Right lobe of liver (tissue), 6 donors: ENCODE data around the gene UCN2. TPM values are rescaled to one million over a fixed set of nuclear protein-coding genes. Genes with fewer than 3 reads are reported as not detected.
"Not testable (repeated sequence)": the region's sequence is repeated elsewhere in the genome, so short reads cannot be mapped to it uniquely, and the experiment has no call there.

Experiments
- ATAC-seq, 4 donors: fragments of 200-7000 bp; cut with Tn5 transposase; one replicate each; pipeline ENCODE4 v1.9.1; 2020; ENCODE audit warnings: mild to moderate bottlenecking in 4 of 4, moderate library complexity in 4 of 4
- DNase-seq, 3 donors: peaks; one replicate each; pipeline ENCODE4 v3.0.0-alpha.2; 2020
- H3K27ac ChIP-seq, 3 donors: fragments of 200-600 bp; one replicate each; pipeline ENCODE4 v1.8.0; 2022
- H3K27me3 ChIP-seq, 2 donors: fragments of 200-600 bp; one replicate each; pipeline ENCODE4 v1.8.0; 2022
- H3K36me3 ChIP-seq, 4 donors: fragments of 200-600 bp; sonication (generic) in 1 of 4; one replicate each; pipeline versions ENCODE4 v1.5.1 to v1.8.0; 2017 to 2022; ENCODE audit warnings: control low read depth in 1 of 4
- H3K4me1 ChIP-seq, 4 donors: fragments of 200-600 bp; sonication (generic) in 1 of 4; one replicate each; pipeline versions ENCODE4 v1.5.1 to v1.8.0; 2017 to 2022; ENCODE audit warnings: control low read depth in 1 of 4
- H3K4me3 ChIP-seq, 3 donors: fragments of 200-600 bp; one replicate each; pipeline ENCODE4 v1.8.0; 2022
- H3K9me3 ChIP-seq, 4 donors: fragments of 200-600 bp; sonication (generic) in 1 of 4; one replicate each; pipeline versions ENCODE4 v1.5.1 to v1.8.0; 2017 to 2022; ENCODE audit warnings: control low read depth in 1 of 4
- CTCF ChIP-seq, 4 donors: fragments of 200-600 bp in 3 of 4; fragments of 450-650 bp in 1 of 4; IDR thresholded peaks; one replicate each; pipeline versions ENCODE4 v1.5.1 to v1.8.0; 2016 to 2022; ENCODE audit warnings: antibody characterized with exemption in 4 of 4, mild to moderate bottlenecking in 2 of 4
- POLR2A ChIP-seq: fragments of 450-650 bp; IDR thresholded peaks from one replicate; pipeline ENCODE4 v1.6.1; 2017; ENCODE audit warnings: antibody characterized with exemption, mild to moderate bottlenecking
- whole genome bisulfite sequencing: methylation state at CpG from one replicate; pipeline ENCODE4 v1.1.6; 2018; ENCODE audit warnings: low coverage, low lambda C conversion rate; ENCODE audit not compliant: insufficient coverage; ENCODE audit errors: missing lambda C conversion rate; 5-methylcytosine and 5-hydroxymethylcytosine counted together
- intact Hi-C, 2 donors: fragments of 100-400 bp; cut with DNase I; formaldehyde crosslinking; loops; one replicate each; pipeline versions ENCODE4 v1.11.2 to v1.14.1; 2022
- total RNA-seq, 6 experiments: library from RNA; depleted of rRNA in 2 of 6; stranded (reverse); fragments of >200 nt in 2 of 6; fragmentation: NEBNext Ultra II Directional in 3 of 6; extraction: Animal tissue kit (Norgen Biotek cat#: 25700) in 3 of 6; gene quantifications; one replicate each; pipeline versions ENCODE4 v1.1.0 to v1.2.4, GENCODE V29; 2016 to 2023
- donor health status: DM: no; HTN: yes; CAD: no.
- donor health status: DM: no; HTN: no; CAD: no.
- donor health status: DM: no; HTN: no; CAD: no.
- donor health status: DM: no; HTN: yes; CAD: no.
- donor health status: DM: no; HTN: yes; CAD: no.

UCN2 gene
- total RNA-seq, 6 experiments from 2014 or later, result not detected

DNA sequence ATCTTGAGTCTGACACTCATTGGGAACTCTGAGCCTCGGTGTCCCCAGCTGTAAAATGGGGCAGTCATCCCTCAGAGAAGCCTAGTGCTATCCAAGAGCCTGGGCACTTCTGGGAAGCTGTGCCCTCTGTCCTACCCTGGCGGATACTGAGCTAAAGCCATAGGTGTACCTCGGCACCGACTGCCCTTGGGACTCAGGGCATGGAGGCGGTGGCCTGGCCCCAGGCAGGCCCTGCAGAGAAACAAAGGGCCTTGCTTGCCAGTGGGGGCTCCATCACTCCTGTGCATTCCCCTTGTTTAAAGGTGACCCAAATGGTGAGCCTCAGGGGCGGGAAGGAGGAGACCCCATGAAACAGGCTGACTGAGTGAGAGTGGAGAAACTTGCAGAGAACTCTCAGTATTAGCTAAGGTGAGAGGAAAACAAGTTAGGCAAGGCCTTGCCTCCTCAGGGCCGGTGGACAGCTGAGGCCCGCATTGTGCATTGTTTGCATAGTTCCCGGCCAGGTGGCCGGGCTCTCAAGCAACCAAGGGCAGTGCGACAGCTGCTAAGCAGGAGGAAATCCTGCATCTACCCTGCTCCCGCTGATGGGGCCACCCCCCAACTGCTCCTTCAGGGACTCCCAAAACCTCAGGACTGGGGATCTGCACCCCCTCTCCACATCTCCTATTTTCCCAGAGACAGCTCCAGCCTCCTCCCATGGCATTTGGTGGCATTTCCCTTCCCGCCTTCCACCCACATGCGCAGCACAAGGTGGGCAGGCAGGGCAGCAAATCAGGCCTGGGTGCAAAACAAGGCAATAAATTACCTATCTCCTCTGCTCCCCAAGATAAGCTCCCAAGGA lies 11.2 kb downstream of the UCN2 start:
- no peaks in the 10 kb centered on the region for H3K9me3 ChIP-seq
- H3K4me1 ChIP-seq, result peaks cover 0 to 3% (median 1%) of the 10 kb centered on the region in 4 donors
- no peak overlapping the region for H3K4me3 ChIP-seq
- no peak for TF ChIP-seq POLR2A
- TF ChIP-seq CTCF (IDR thresholded peaks at IDR 0.05), result no peak
- no peaks in the 10 kb centered on the region for H3K36me3 ChIP-seq
- H3K27ac ChIP-seq, result no peak overlapping the region
- ATAC-seq (no peak), DNase-seq (no peak)
- intact Hi-C loops, result loop anchor here (5.0 to 10.0 kb wide), 2 partner anchors 90 to 158 kb away; no protein-coding TSS in a partner anchor
- WGBS, result 68% methylated on average over 5 of the region's 14 CpGs
- H3K27me3 ChIP-seq, result no peaks in the 10 kb centered on the region

DNA sequence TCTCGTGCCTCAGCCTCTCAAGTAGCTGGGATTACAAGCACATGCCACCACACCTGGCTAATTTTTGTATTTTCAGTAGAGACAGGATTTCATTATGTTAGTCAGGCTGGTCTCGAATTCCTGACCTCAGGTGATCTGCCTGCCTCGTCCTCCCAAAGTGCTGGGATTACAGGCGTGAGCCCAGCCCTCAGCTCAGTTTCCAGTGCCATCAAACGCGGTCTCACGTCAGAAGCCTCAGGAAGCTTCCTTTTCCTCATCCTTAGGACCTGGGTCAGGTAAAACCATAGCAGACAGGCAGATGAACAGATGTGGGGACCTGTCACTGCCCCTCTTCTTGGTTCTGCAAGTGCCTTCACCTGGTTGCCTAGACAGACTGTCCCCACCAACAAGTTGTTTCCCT lies 11.9 kb downstream of the UCN2 start:
- intact Hi-C loops, result loop anchor here (5.0 to 10.0 kb wide), 2 partner anchors 89 to 157 kb away; no protein-coding TSS in a partner anchor
- not testable (repeated sequence) for DNase-seq, H3K27me3 ChIP-seq, H3K36me3 ChIP-seq, ATAC-seq, H3K4me3 ChIP-seq, H3K27ac ChIP-seq, H3K9me3 ChIP-seq, H3K4me1 ChIP-seq
- no CpG with 5 or more reads among the region's 7 CpGs for WGBS

- WGBS, result 0% methylated on average over 2 of the region's 10 CpGs
- Histone ChIP-seq H3K27ac (no peak overlapping the region), H3K27me3 (no peaks in the 10 kb centered on the region), H3K4me3 (no peak overlapping the region), H3K4me1 (peaks cover 0 to 3% (median 0%) of the 10 kb centered on the region in 4 donors), H3K9me3 (no peaks in the 10 kb centered on the region), H3K36me3 (no peaks in the 10 kb centered on the region)
- TF ChIP-seq POLR2A (no peak), CTCF (IDR thresholded peaks at IDR 0.05) (peak; percentile 91 to 97 (median 94))
- DNase-seq (peak; percentile 83 to 86 (median 85)), ATAC-seq (peak; percentile 92 to 97 (median 96))
- intact Hi-C loops, result no loop called here
Observed at GRCh38 chr3:48548729-48549705, 14.6 kb downstream of the UCN2 start.

- DNase-seq (no peak), ATAC-seq (no peak)
- Histone ChIP-seq H3K9me3 (no peaks in the 10 kb centered on the region), H3K4me3 (no peak overlapping the region), H3K36me3 (no peaks in the 10 kb centered on the region), H3K27me3 (no peaks in the 10 kb centered on the region), H3K27ac (no peak overlapping the region), H3K4me1 (peaks cover 0 to 3% (median 0%) of the 10 kb centered on the region in 4 donors)
- TF ChIP-seq CTCF (IDR thresholded peaks at IDR 0.05) (no peak), POLR2A (no peak)
- WGBS, result 71% methylated on average over 5 of the region's 5 CpGs
- intact Hi-C loops, result no loop called here
Observed at GRCh38 chr3:48548126-48548525, 15.5 kb downstream of the UCN2 start.
